Measurements from ENCODE around the gene TMEM183A. TPM values are rescaled to one million over a fixed set of nuclear protein-coding genes. Genes with fewer than 3 reads are reported as not detected.

TMEM183A gene
- total and polyA plus RNA-seq, 9 of the 15 experiments (the other 6 are each of a cell fraction or from before 2014, with no cell fraction given): 23.4 to 190 (median 124) TPM

DNA sequence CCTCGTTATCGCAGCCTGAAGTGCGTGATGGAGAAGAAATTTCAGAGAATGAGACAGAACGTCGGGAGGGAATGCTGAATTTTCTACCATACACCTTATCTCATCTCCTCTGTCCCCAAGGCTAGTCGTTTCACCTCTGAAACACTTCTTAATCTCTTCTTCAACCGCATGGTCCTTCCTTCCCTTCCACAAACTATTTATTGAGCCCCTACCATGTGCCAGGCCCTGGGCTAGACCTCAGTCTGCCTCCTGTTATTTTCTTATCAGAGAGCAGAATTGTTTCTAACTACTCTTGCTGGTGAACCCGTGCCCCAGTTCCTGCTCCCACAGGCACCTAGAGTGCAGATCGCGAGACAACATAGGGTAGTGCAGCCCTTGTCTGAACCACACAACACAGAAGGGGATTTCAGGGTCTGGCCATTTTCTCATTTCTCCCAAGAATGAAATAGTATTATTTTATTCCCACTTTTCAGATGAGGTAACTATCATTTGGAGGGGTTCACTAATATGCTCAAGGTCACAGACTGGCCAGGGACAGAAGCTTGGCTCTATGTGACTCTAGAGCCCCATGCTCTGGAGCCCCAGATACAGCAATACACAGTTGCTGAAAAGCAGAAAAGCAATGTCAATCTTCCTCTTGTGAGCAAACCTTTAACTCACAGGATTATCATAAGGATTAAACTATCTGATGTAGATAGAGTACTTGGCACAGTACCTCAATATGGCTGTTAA lies 48.5 kb upstream of the TMEM183A start (continued):
- TF ChIP-seq, protein P1, sequence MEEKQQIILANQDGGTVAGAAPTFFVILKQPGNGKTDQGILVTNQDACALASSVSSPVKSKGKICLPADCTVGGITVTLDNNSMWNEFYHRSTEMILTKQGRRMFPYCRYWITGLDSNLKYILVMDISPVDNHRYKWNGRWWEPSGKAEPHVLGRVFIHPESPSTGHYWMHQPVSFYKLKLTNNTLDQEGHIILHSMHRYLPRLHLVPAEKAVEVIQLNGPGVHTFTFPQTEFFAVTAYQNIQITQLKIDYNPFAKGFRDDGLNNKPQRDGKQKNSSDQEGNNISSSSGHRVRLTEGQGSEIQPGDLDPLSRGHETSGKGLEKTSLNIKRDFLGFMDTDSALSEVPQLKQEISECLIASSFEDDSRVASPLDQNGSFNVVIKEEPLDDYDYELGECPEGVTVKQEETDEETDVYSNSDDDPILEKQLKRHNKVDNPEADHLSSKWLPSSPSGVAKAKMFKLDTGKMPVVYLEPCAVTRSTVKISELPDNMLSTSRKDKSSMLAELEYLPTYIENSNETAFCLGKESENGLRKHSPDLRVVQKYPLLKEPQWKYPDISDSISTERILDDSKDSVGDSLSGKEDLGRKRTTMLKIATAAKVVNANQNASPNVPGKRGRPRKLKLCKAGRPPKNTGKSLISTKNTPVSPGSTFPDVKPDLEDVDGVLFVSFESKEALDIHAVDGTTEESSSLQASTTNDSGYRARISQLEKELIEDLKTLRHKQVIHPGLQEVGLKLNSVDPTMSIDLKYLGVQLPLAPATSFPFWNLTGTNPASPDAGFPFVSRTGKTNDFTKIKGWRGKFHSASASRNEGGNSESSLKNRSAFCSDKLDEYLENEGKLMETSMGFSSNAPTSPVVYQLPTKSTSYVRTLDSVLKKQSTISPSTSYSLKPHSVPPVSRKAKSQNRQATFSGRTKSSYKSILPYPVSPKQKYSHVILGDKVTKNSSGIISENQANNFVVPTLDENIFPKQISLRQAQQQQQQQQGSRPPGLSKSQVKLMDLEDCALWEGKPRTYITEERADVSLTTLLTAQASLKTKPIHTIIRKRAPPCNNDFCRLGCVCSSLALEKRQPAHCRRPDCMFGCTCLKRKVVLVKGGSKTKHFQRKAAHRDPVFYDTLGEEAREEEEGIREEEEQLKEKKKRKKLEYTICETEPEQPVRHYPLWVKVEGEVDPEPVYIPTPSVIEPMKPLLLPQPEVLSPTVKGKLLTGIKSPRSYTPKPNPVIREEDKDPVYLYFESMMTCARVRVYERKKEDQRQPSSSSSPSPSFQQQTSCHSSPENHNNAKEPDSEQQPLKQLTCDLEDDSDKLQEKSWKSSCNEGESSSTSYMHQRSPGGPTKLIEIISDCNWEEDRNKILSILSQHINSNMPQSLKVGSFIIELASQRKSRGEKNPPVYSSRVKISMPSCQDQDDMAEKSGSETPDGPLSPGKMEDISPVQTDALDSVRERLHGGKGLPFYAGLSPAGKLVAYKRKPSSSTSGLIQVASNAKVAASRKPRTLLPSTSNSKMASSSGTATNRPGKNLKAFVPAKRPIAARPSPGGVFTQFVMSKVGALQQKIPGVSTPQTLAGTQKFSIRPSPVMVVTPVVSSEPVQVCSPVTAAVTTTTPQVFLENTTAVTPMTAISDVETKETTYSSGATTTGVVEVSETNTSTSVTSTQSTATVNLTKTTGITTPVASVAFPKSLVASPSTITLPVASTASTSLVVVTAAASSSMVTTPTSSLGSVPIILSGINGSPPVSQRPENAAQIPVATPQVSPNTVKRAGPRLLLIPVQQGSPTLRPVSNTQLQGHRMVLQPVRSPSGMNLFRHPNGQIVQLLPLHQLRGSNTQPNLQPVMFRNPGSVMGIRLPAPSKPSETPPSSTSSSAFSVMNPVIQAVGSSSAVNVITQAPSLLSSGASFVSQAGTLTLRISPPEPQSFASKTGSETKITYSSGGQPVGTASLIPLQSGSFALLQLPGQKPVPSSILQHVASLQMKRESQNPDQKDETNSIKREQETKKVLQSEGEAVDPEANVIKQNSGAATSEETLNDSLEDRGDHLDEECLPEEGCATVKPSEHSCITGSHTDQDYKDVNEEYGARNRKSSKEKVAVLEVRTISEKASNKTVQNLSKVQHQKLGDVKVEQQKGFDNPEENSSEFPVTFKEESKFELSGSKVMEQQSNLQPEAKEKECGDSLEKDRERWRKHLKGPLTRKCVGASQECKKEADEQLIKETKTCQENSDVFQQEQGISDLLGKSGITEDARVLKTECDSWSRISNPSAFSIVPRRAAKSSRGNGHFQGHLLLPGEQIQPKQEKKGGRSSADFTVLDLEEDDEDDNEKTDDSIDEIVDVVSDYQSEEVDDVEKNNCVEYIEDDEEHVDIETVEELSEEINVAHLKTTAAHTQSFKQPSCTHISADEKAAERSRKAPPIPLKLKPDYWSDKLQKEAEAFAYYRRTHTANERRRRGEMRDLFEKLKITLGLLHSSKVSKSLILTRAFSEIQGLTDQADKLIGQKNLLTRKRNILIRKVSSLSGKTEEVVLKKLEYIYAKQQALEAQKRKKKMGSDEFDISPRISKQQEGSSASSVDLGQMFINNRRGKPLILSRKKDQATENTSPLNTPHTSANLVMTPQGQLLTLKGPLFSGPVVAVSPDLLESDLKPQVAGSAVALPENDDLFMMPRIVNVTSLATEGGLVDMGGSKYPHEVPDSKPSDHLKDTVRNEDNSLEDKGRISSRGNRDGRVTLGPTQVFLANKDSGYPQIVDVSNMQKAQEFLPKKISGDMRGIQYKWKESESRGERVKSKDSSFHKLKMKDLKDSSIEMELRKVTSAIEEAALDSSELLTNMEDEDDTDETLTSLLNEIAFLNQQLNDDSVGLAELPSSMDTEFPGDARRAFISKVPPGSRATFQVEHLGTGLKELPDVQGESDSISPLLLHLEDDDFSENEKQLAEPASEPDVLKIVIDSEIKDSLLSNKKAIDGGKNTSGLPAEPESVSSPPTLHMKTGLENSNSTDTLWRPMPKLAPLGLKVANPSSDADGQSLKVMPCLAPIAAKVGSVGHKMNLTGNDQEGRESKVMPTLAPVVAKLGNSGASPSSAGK (IDR thresholded peaks at IDR 0.05): no peak
- TF ChIP-seq ZBTB7A (IDR thresholded peaks at IDR 0.05; ENCODE audit: borderline replicate concordance, control insufficient read depth, low read depth, low read length): no peak
- TF ChIP-seq POLR2AphosphoS5 (IDR thresholded peaks at IDR 0.05; ENCODE audit: control insufficient read depth, insufficient read depth, low read depth, low read length): no peak
- TF ChIP-seq ZNF644 (tag; IDR thresholded peaks at IDR 0.05; ENCODE audit: low read depth): no peak
- TF ChIP-seq ZNF699 (CRISPR knock-in tag; IDR thresholded peaks at IDR 0.05; ENCODE audit: insufficient replicate concordance): no peak
- TF ChIP-seq NFXL1 (CRISPR knock-in tag; IDR thresholded peaks at IDR 0.05): no peak
- peak; percentile 56; the same call in 1 of the 2 replicates for TF ChIP-seq ZSCAN29 (IDR thresholded peaks at IDR 0.05)
- peak; percentile 47; the same call in 1 of the 2 replicates for TF ChIP-seq NCOA1 (IDR thresholded peaks at IDR 0.05; ENCODE audit: low read depth)
- TF ChIP-seq DNMT1 (IDR thresholded peaks at IDR 0.05): peak; percentile 54; the same call in 1 of the 2 replicates
- no peak for TF ChIP-seq SMARCA5 (IDR thresholded peaks at IDR 0.05)
- TF ChIP-seq, protein P2, sequence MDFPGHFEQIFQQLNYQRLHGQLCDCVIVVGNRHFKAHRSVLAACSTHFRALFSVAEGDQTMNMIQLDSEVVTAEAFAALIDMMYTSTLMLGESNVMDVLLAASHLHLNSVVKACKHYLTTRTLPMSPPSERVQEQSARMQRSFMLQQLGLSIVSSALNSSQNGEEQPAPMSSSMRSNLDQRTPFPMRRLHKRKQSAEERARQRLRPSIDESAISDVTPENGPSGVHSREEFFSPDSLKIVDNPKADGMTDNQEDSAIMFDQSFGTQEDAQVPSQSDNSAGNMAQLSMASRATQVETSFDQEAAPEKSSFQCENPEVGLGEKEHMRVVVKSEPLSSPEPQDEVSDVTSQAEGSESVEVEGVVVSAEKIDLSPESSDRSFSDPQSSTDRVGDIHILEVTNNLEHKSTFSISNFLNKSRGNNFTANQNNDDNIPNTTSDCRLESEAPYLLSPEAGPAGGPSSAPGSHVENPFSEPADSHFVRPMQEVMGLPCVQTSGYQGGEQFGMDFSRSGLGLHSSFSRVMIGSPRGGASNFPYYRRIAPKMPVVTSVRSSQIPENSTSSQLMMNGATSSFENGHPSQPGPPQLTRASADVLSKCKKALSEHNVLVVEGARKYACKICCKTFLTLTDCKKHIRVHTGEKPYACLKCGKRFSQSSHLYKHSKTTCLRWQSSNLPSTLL (IDR thresholded peaks at IDR 0.05): no peak
- TF ChIP-seq PTRF (tag; IDR thresholded peaks at IDR 0.05): no peak
- TF ChIP-seq POU5F1 (IDR thresholded peaks at IDR 0.05; ENCODE audit: borderline replicate concordance, low read depth, low read length, partially characterized antibody): no peak
- TF ChIP-seq ZKSCAN1 (IDR thresholded peaks at IDR 0.05; ENCODE audit: low read depth, low read length): no peak
- TF ChIP-seq ZNF445 (CRISPR knock-in tag; IDR thresholded peaks at IDR 0.05; ENCODE audit: low read depth): no peak
- TF ChIP-seq ZNF589 (CRISPR knock-in tag; IDR thresholded peaks at IDR 0.05; ENCODE audit: low read depth): no peak
